Measurements from ENCODE around the gene PARD6G.

Gene PARD6G

DNA sequence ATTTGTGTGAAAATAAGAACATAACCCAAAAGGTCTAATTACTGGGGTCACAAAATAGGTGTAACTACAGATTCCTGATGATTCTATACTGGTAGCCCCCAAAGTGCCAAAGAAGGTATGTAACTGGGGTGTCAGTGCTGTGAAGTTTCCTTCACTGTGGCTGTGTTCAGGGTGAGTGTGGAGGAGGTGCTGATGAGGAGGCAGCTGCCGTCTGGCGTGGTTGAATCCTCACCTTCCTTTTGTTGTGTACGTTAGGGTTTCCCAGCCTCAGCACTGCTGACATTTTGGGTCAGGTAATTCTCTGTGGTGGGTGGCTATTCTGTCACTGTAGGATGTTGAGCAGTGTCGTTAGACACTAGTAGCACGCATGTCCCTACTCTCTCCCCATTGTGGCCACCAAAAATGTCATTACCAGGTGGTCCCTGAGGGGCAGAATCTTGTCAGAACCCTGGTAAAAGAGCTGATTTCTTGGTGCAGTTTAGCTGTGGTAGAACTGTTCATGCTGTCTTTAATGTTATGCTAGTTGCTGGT, 106.8 kb downstream of the PARD6G start:
- H3K36me3 ChIP-seq (ENCODE audit: control insufficient read depth, insufficient read depth, low read length) = no peaks in the 10 kb centered on the region
- no peak overlapping the region for H3K9ac ChIP-seq
- no peaks in the 10 kb centered on the region for H3K9me3 ChIP-seq (ENCODE audit: control insufficient read depth, low read length)
- H3K27me3 ChIP-seq (ENCODE audit: control insufficient read depth, insufficient read depth, low read length) = no peaks in the 10 kb centered on the region
- no peak overlapping the region for H3K4me3 ChIP-seq (ENCODE audit: low read depth, low read length)
- no peak overlapping the region for H3K4me2 ChIP-seq (ENCODE audit: low read length)
- TF ChIP-seq, protein P1, sequence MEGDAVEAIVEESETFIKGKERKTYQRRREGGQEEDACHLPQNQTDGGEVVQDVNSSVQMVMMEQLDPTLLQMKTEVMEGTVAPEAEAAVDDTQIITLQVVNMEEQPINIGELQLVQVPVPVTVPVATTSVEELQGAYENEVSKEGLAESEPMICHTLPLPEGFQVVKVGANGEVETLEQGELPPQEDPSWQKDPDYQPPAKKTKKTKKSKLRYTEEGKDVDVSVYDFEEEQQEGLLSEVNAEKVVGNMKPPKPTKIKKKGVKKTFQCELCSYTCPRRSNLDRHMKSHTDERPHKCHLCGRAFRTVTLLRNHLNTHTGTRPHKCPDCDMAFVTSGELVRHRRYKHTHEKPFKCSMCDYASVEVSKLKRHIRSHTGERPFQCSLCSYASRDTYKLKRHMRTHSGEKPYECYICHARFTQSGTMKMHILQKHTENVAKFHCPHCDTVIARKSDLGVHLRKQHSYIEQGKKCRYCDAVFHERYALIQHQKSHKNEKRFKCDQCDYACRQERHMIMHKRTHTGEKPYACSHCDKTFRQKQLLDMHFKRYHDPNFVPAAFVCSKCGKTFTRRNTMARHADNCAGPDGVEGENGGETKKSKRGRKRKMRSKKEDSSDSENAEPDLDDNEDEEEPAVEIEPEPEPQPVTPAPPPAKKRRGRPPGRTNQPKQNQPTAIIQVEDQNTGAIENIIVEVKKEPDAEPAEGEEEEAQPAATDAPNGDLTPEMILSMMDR (IDR thresholded peaks at IDR 0.05) = no peak
- peaks cover 2% of the 10 kb centered on the region for H3K79me2 ChIP-seq
- H2AFZ ChIP-seq = no peak overlapping the region
- no peak overlapping the region for H3K27ac ChIP-seq
- no peaks in the 10 kb centered on the region for H3K4me1 ChIP-seq

DNA sequence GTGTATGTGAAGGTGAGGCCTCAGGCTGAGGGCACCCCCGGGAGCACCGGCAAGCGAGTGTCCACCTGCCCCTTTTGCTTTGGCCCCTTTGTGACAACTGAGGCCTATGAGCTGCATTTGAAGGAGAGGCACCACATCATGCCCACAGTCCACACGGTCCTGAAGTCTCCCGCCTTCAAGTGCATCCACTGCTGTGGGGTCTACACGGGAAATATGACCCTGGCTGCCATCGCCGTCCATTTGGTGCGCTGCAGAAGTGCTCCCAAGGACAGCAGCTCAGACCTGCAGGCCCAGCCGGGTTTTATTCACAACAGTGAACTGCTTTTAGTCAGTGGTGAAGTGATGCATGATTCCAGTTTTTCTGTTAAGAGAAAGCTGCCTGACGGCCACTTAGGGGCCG, 109.3 kb downstream of the PARD6G start:
- H2AFZ ChIP-seq = no peak overlapping the region
- H3K4me3 ChIP-seq (ENCODE audit: low read depth, low read length) = no peak overlapping the region
- TF ChIP-seq, protein P1 (IDR thresholded peaks at IDR 0.05) = no peak
- peaks cover 4% of the 10 kb centered on the region for H3K79me2 ChIP-seq
- H3K9me3 ChIP-seq (ENCODE audit: control insufficient read depth, low read length) = no peaks in the 10 kb centered on the region
- H3K4me2 ChIP-seq (ENCODE audit: low read length) = no peak overlapping the region
- H3K27ac ChIP-seq = no peak overlapping the region
- no peaks in the 10 kb centered on the region for H3K27me3 ChIP-seq (ENCODE audit: control insufficient read depth, insufficient read depth, low read length)
- no peak overlapping the region for H3K9ac ChIP-seq
- no peaks in the 10 kb centered on the region for H3K4me1 ChIP-seq
- H3K36me3 ChIP-seq (ENCODE audit: control insufficient read depth, insufficient read depth, low read length) = no peaks in the 10 kb centered on the region

DNA sequence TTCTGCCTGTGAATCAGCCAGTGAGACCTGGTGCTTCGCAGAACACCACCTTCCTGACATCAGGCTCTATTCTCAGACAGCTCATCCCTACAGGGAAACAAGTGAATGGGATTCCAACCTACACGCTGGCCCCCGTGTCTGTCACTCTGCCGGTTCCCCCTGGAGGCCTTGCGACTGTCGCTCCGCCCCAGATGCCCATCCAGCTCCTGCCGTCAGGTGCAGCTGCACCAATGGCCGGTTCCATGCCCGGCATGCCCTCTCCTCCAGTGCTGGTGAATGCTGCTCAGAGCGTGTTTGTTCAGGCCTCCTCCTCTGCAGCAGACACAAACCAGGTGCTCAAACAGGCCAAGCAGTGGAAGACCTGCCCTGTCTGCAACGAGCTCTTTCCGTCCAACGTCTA, 110.2 kb downstream of the PARD6G start:
- no peak overlapping the region for H3K9ac ChIP-seq
- no peak overlapping the region for H3K27ac ChIP-seq
- no peak overlapping the region for H3K4me2 ChIP-seq (ENCODE audit: low read length)
- no peaks in the 10 kb centered on the region for H3K27me3 ChIP-seq (ENCODE audit: control insufficient read depth, insufficient read depth, low read length)
- no peaks in the 10 kb centered on the region for H3K9me3 ChIP-seq (ENCODE audit: control insufficient read depth, low read length)
- H3K4me1 ChIP-seq = no peaks in the 10 kb centered on the region
- no peak overlapping the region for H2AFZ ChIP-seq
- no peaks in the 10 kb centered on the region for H3K36me3 ChIP-seq (ENCODE audit: control insufficient read depth, insufficient read depth, low read length)
- no peak overlapping the region for H3K4me3 ChIP-seq (ENCODE audit: low read depth, low read length)
- TF ChIP-seq, protein P1 (IDR thresholded peaks at IDR 0.05) = no peak
- H3K79me2 ChIP-seq = peaks cover 5% of the 10 kb centered on the region

DNA sequence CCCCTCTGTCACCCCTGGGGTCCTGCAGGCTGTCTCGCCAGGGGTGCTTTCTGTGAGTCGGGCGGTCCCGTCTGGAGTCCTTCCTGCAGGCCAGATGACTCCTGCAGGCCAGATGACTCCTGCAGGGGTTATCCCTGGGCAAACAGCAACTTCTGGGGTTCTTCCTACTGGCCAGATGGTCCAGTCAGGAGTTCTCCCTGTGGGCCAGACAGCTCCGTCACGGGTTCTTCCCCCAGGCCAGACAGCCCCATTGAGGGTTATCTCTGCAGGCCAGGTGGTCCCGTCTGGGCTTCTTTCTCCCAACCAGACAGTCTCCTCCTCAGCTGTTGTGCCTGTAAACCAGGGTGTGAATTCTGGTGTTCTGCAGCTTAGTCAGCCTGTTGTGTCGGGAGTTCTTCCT, 110.6 kb downstream of the PARD6G start:
- H3K9me3 ChIP-seq (ENCODE audit: control insufficient read depth, low read length) = no peaks in the 10 kb centered on the region
- H2AFZ ChIP-seq = no peak overlapping the region
- H3K27me3 ChIP-seq (ENCODE audit: control insufficient read depth, insufficient read depth, low read length) = no peaks in the 10 kb centered on the region
- no peak overlapping the region for H3K27ac ChIP-seq
- H3K4me2 ChIP-seq (ENCODE audit: low read length) = no peak overlapping the region
- no peak overlapping the region for H3K9ac ChIP-seq
- no peaks in the 10 kb centered on the region for H3K4me1 ChIP-seq
- TF ChIP-seq, protein P1 (IDR thresholded peaks at IDR 0.05) = no peak
- H3K4me3 ChIP-seq (ENCODE audit: low read depth, low read length) = no peak overlapping the region
- H3K79me2 ChIP-seq = peaks cover 5% of the 10 kb centered on the region
- H3K36me3 ChIP-seq (ENCODE audit: control insufficient read depth, insufficient read depth, low read length) = no peaks in the 10 kb centered on the region

DNA sequence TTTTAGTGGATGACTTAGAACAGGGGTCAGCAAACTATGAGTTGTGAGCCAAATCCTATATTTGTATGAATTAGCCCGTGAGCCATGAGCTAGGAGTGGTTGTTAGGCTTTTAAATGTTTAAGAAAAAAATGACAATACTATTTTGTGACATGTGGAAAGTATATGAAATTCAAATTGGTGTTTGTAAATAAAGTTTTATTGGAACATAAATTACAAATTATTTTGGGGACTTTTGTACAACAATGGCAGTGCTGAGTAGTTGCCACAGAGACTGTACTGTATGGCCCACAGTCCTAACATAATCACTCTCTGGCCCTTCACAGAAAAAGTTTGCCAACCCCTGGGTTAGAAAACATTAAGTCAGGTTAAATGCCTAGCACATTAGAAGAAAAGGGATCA, 112.2 kb downstream of the PARD6G start:
- TF ChIP-seq, protein P1 (IDR thresholded peaks at IDR 0.05) = no peak
- Histone ChIP-seq H3K27me3 (ENCODE audit: control insufficient read depth, insufficient read depth, low read length) (no peaks in the 10 kb centered on the region), H3K9ac (no peak overlapping the region), H2AFZ (no peak overlapping the region), H3K4me1 (no peaks in the 10 kb centered on the region), H3K27ac (no peak overlapping the region), H3K4me2 (ENCODE audit: low read length) (no peak overlapping the region), H3K36me3 (ENCODE audit: control insufficient read depth, insufficient read depth, low read length) (no peaks in the 10 kb centered on the region), H3K9me3 (ENCODE audit: control insufficient read depth, low read length) (no peaks in the 10 kb centered on the region), H3K4me3 (ENCODE audit: low read depth, low read length) (no peak overlapping the region), H3K79me2 (peaks cover 5% of the 10 kb centered on the region)

Data from parathyroid adenoma (tissue), 2 donors.